Spinal cord (tissue), 10 donors: ENCODE measurements around the gene SNX27. TPM values are rescaled to one million over a fixed set of nuclear protein-coding genes. Genes with fewer than 3 reads are reported as not detected.
"Not testable (repeated sequence)": the region's sequence is repeated elsewhere in the genome, so short reads cannot be mapped to it uniquely, and the experiment has no call there.

ENCODE experiments used
- DNase-seq, 6 donors: peaks; one replicate each; pipeline versions ENCODE4 v3.0.0 to v3.0.0-alpha.2; 2013 to 2015; ENCODE audit warnings: low spot score in 6 of 6, low read depth in 4 of 6
- H3K27ac ChIP-seq: one replicate; pipeline ENCODE4 v1.5.1; 2013; ENCODE audit warnings: low read depth, low read length, control low read depth
- H3K27me3 ChIP-seq: one replicate; pipeline ENCODE4 v1.6.1; 2013; ENCODE audit warnings: low read length; ENCODE audit not compliant: control insufficient read depth, insufficient read depth
- H3K36me3 ChIP-seq: one replicate; pipeline ENCODE4 v1.6.1; 2013; ENCODE audit warnings: low read length; ENCODE audit not compliant: control insufficient read depth, insufficient read depth
- H3K4me1 ChIP-seq: one replicate; pipeline ENCODE4 v1.6.1; 2013; ENCODE audit warnings: low read length; ENCODE audit not compliant: control insufficient read depth, insufficient read depth
- H3K4me3 ChIP-seq: one replicate; pipeline ENCODE4 v1.5.1; 2013; ENCODE audit warnings: low read depth, low read length, control low read depth
- H3K9me3 ChIP-seq: one replicate; pipeline ENCODE4 v1.6.1; 2013; ENCODE audit warnings: low read length; ENCODE audit not compliant: control insufficient read depth, insufficient read depth
- WGBS: methylation state at CpG from one replicate; pipeline ENCODE4 v1.1.5; 2013; ENCODE audit warnings: missing lambda C conversion rate; ENCODE audit not compliant: insufficient coverage; 5-methylcytosine and 5-hydroxymethylcytosine counted together
- polyA plus RNA-seq, 2 donors: library from polyadenylated mRNA; unstranded; fragments of 120-200 nt; gene quantifications; one replicate each; pipeline ENCODE4 v1.2.1, GENCODE V29; 2013; ENCODE audit not compliant: insufficient read length in 2 of 2
- total RNA-seq, 2 donors: library from RNA; depleted of rRNA in 1 of 2; stranded (reverse); fragments of 120-200 nt in 1 of 2; fragments of >200 nt in 1 of 2; gene quantifications; one replicate each; pipeline versions ENCODE4 v1.2.3 to v1.2.4, GENCODE V29; 2013 to 2014
- donor health status: healthy.

SNX27 gene
- total and polyA plus RNA-seq, 4 donors: 33.1 to 77.1 (median 47.8) TPM

GRCh38 chr1:151626740-151627334, 15.0 kb downstream of the SNX27 start:
- H3K4me1 ChIP-seq: no peaks in the 10 kb centered on the region
- H3K4me3 ChIP-seq: no peak overlapping the region
- no peak for DNase-seq
- no peak overlapping the region for H3K27ac ChIP-seq
- 78% methylated on average over 2 of the region's 3 CpGs for WGBS
- no peaks in the 10 kb centered on the region for H3K9me3 ChIP-seq
- no peaks in the 10 kb centered on the region for H3K27me3 ChIP-seq
- H3K36me3 ChIP-seq: no peaks in the 10 kb centered on the region

- no peaks in the 10 kb centered on the region for H3K4me1 ChIP-seq
- no peaks in the 10 kb centered on the region for H3K27me3 ChIP-seq
- no peak overlapping the region for H3K27ac ChIP-seq
- no CpG with 5 or more reads among the region's 9 CpGs for WGBS
- DNase-seq: no peak
- H3K4me3 ChIP-seq: no peak overlapping the region
- no peaks in the 10 kb centered on the region for H3K9me3 ChIP-seq
- H3K36me3 ChIP-seq: no peaks in the 10 kb centered on the region
Observed at GRCh38 chr1:151629278-151629677, 17.4 kb downstream of the SNX27 start.

DNA sequence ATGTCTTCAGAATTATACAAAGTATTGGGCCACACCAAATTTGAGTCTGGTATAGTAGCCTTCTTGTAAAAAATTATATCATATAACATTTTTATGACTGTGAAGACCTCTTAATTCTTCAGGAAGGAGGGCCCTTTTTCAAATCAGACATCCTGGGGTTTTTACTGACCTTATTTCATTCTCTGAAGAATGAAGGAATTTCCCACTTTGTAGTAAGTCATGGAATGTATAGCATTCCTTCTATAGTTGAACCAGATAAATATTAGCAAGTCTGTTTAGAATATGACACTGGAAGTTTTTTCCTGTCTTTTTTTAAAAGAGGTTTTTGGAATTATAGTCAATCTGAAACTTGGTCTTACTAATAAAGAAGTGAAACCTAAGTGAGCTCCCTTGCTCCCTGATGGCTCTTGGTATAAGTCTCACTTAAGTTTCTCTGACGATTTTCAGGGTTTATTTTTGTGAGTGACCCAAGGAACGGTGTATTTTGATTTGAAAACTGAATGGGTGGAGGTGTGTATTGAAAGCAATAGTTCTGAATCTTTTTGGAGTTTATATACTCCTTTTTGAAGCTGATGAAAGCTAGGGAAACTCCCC, 23.7 kb downstream of the SNX27 start:
- Histone ChIP-seq H3K9me3 (no peaks in the 10 kb centered on the region), H3K4me1 (no peaks in the 10 kb centered on the region), H3K27ac (no peak overlapping the region), H3K4me3 (no peak overlapping the region), H3K27me3 (no peaks in the 10 kb centered on the region), H3K36me3 (no peaks in the 10 kb centered on the region)
- 40% methylated on average over 1 of the region's 2 CpGs for WGBS
- no peak for DNase-seq

- no peaks in the 10 kb centered on the region for H3K4me1 ChIP-seq
Observed at GRCh38 chr1:151638074-151638775, 26.4 kb downstream of the SNX27 start.

DNA sequence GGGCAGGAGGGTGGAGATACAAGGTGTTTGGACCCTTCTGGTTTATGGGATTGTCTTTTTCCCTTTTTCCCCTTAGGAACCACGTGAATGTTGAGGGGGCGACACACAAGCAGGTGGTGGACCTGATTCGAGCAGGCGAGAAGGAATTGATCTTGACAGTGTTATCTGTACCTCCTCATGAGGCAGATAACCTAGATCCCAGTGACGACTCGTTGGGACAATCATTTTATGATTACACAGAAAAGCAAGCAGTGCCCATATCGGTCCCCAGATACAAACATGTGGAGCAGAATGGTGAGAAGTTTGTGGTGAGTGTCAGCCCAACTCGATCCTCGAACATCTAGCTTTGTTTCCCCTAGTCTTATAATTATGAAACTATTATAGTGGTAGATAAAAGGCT, 27.0 kb downstream of the SNX27 start:
- Histone ChIP-seq H3K4me1 (no peaks in the 10 kb centered on the region), H3K27ac (no peak overlapping the region), H3K4me3 (no peak overlapping the region), H3K9me3 (no peaks in the 10 kb centered on the region), H3K27me3 (no peaks in the 10 kb centered on the region), H3K36me3 (no peaks in the 10 kb centered on the region)
- 97% methylated on average over 4 of the region's 9 CpGs for WGBS
- DNase-seq: no peak

More at GRCh38 chr1:151638074-151638775, 26.4 kb downstream of the SNX27 start:
- H3K27me3 ChIP-seq: no peaks in the 10 kb centered on the region
- no peaks in the 10 kb centered on the region for H3K36me3 ChIP-seq
- no peaks in the 10 kb centered on the region for H3K9me3 ChIP-seq
- DNase-seq: no peak
- H3K4me3 ChIP-seq: no peak overlapping the region
- no peak overlapping the region for H3K27ac ChIP-seq
- no CpG with 5 or more reads among the region's 2 CpGs for WGBS

DNA sequence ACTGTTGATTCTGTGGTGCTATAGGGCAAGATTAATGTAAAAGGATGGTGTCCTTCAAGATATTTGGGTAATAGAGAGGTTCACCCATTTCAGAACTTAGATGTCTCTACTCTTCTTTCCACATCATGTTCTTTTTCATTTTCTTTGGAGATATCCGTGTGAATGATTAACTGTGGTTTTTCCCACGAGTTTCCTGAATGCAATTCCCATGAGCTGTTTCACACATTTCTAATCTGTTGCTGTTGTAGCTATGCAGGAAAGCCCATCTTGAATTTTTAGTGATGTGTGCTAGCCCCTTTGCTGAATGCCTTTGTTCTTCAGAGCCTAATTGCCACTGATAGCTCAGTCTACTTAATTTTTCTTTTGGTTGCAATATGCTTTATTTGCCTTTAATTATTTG, 27.6 kb downstream of the SNX27 start:
- no peaks in the 10 kb centered on the region for H3K27me3 ChIP-seq
- no peaks in the 10 kb centered on the region for H3K9me3 ChIP-seq
- WGBS: no CpG with 5 or more reads among the region's 2 CpGs
- no peak overlapping the region for H3K27ac ChIP-seq
- H3K36me3 ChIP-seq: no peaks in the 10 kb centered on the region
- DNase-seq: no peak
- no peaks in the 10 kb centered on the region for H3K4me1 ChIP-seq
- H3K4me3 ChIP-seq: no peak overlapping the region

DNA sequence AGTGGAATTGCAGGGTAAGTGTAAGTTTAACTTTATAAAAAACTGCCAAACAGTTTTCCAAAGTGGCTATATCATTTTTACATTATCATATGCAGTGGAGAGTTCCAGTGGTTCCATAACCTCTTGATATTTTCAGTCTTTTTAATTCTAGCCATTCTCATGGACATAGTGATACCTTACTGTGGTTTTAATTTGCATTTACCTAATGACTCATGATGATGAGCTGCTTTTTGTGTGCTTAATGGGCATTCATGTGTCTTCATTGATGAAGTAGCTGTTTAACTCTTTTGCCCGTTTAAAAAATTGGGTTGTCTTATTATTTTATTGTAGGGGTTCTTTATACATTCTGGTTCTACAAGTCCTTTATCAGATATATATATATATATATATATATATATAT, 29.4 kb downstream of the SNX27 start:
- no peak overlapping the region for H3K4me3 ChIP-seq
- H3K27me3 ChIP-seq: no peaks in the 10 kb centered on the region
- H3K4me1 ChIP-seq: no peaks in the 10 kb centered on the region
- no peaks in the 10 kb centered on the region for H3K9me3 ChIP-seq
- DNase-seq: no peak
- no CpG with 5 or more reads among the region's 1 CpG for WGBS
- H3K27ac ChIP-seq: no peak overlapping the region
- no peaks in the 10 kb centered on the region for H3K36me3 ChIP-seq

DNA sequence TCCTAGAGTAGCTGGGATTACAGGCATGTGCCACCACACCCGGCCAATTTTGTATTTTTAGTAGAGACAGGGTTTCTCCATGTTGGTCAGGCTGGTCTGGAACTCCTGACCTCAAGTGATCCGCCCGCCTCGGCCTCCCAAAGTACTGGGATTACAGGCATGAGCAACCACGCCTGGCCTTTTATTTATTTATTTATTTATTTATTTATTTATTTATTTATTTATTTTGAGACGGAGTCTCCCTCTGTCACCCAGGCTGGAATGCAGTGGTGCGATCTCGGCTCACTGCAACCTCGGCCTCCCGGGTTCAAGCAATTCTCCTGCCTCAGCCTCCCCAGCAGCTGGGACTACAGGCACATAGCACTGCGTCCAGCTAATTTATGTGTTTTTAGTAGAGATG, 31.2 kb downstream of the SNX27 start:
- not testable (repeated sequence) for H3K27me3 ChIP-seq, H3K27ac ChIP-seq, H3K4me3 ChIP-seq, H3K9me3 ChIP-seq, H3K4me1 ChIP-seq, H3K36me3 ChIP-seq, DNase-seq
- 100% methylated on average over 1 of the region's 11 CpGs for WGBS

DNA sequence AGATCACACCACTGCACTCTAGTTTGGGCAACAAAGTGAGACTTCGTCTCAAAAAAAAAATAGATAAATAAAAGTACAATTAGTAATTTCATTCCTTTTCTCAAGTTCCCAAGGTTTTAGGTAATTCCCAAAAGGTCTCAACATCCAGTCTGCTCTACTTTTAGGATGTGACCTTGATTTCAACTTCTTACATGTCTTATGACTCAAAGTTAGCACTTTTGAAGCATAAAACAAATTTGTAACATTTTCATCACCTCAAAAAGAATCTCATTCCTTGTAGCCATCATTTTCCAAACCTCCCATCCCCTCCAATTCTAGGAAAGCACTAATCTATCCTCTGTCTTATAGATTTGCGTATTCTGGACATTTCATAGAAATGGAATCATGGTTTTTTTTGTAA, 32.2 kb downstream of the SNX27 start:
- Histone ChIP-seq H3K9me3 (no peaks in the 10 kb centered on the region), H3K36me3 (peaks cover 5% of the 10 kb centered on the region), H3K4me3 (no peak overlapping the region), H3K27me3 (no peaks in the 10 kb centered on the region), H3K27ac (no peak overlapping the region), H3K4me1 (no peaks in the 10 kb centered on the region)
- DNase-seq: no peak
- WGBS: no CpG with 5 or more reads among the region's 2 CpGs

GRCh38 chr1:151653397-151653796, 41.5 kb downstream of the SNX27 start:
- WGBS: 83% methylated on average over 1 of the region's 1 CpG
- H3K27me3 ChIP-seq: no peaks in the 10 kb centered on the region
- H3K27ac ChIP-seq: no peak overlapping the region
- no peak for DNase-seq
- no peak overlapping the region for H3K4me3 ChIP-seq
- no peaks in the 10 kb centered on the region for H3K4me1 ChIP-seq
- H3K9me3 ChIP-seq: no peaks in the 10 kb centered on the region
- H3K36me3 ChIP-seq: peaks cover 12% of the 10 kb centered on the region
